ENCODE data around the gene KMT2D. TPM values are rescaled to one million over a fixed set of nuclear protein-coding genes. Genes with fewer than 3 reads are reported as not detected.
A peak's percentile ranks its signal among the peaks of the same experiment; 100 is the strongest.

Gene KMT2D, protein sequence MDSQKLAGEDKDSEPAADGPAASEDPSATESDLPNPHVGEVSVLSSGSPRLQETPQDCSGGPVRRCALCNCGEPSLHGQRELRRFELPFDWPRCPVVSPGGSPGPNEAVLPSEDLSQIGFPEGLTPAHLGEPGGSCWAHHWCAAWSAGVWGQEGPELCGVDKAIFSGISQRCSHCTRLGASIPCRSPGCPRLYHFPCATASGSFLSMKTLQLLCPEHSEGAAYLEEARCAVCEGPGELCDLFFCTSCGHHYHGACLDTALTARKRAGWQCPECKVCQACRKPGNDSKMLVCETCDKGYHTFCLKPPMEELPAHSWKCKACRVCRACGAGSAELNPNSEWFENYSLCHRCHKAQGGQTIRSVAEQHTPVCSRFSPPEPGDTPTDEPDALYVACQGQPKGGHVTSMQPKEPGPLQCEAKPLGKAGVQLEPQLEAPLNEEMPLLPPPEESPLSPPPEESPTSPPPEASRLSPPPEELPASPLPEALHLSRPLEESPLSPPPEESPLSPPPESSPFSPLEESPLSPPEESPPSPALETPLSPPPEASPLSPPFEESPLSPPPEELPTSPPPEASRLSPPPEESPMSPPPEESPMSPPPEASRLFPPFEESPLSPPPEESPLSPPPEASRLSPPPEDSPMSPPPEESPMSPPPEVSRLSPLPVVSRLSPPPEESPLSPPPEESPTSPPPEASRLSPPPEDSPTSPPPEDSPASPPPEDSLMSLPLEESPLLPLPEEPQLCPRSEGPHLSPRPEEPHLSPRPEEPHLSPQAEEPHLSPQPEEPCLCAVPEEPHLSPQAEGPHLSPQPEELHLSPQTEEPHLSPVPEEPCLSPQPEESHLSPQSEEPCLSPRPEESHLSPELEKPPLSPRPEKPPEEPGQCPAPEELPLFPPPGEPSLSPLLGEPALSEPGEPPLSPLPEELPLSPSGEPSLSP (N-terminal part only)
- 149 TPM for total RNA-seq
- polyA plus RNA-seq, result 1 to 10 TPM; 5.2 to 8.8 (median 6.5) TPM

GRCh38 chr12:49060237-49061156 is at the start of gene KMT2D:
Gene KMT2D (minus strand): TSS chr12:49060794. CDS start chr12:49055324, 5,470 bp downstream.
- DNase-seq (peak; percentile 78 to 97 (median 93)), ATAC-seq (ENCODE audit: low read depth in 2 of 2) (peak; percentile 65 to 68)
- Histone ChIP-seq H3K4me3 (ENCODE audit: low read depth, low read length) (peak within 1 kb of the TSS; percentile 82), H3K4me1 (ENCODE audit: control insufficient read depth, insufficient read depth, low read length, poor library complexity, severe bottlenecking) (peaks cover 46% of the 10 kb centered on the region), H3K27ac (ENCODE audit: insufficient read depth, low read length, poor library complexity, severe bottlenecking) (peak within 1 kb of the TSS; percentile 88), H3K9me3 (ENCODE audit: control insufficient read depth in 2 of 2, low read length in 2 of 2) (no peaks in the 10 kb centered on the region), H3K36me3 (ENCODE audit: control insufficient read depth, insufficient read depth, low read length) (peaks cover 4% of the 10 kb centered on the region), H3K27me3 (ENCODE audit: control insufficient read depth, insufficient read depth, low read length) (no peaks in the 10 kb centered on the region)
- Mint-ChIP-seq H3K4me3 (peak within 1 kb of the TSS; percentile 96 to 97 (median 96)), H3K27me3 (peaks cover 16% of the 10 kb centered on the region), H3K27ac (peak within 1 kb of the TSS; percentile 95 to 99 (median 98)), H3K9me3 (peaks cover 0 to 2% (median 0%) of the 10 kb centered on the region in 7 donors), H3K4me1 (peaks cover 25 to 55% (median 45%) of the 10 kb centered on the region in 4 donors), H3K36me3 (no peaks in the 10 kb centered on the region)

DNA sequence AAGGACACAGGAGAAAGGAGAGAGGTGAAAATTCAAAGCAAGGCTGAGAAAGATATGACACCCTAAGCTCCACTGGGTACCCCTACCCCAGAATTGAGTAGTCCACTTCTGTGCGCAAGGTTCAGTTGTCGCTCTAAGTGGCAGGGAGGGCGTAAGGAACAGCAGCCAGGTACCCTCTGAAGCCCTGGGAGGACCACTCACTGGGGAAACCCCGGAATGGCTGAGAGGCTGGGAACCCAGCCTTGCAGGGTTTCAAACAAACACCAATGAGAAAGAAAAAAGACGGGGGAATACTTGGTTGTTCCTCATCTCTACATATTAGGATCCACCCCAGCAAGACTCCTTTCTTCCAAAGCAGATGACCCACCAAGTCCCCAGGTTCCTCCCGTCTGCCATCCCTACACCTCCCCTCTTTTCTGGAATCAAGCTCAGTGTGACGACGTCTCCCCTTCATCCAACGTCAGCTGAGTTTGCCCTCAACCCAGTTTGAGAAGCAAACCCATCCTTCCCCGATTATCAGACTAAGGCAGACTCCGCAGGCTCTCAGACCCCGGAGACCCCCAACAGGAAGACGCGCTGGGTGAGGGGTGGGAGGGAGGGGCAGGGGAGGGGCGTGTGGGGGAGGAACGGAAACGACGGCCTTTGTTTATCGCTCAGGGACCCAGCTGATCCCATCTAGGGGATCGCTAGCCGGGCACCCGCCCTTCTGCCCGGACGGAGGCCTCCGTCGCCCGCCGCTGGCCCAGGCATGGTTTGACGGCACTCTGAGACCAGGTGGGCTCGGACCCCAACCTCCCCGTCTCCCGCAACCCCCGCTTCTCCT is 49.3 kb upstream of the KMT2D start:
- Histone ChIP-seq H3K4me3 (ENCODE audit: low read depth, low read length) (peak overlapping the region; percentile 84), H3K36me3 (ENCODE audit: control insufficient read depth, insufficient read depth, low read length) (peaks cover 27% of the 10 kb centered on the region), H3K27ac (ENCODE audit: insufficient read depth, low read length, poor library complexity, severe bottlenecking) (peak overlapping the region; percentile 93), H3K9me3 (ENCODE audit: control insufficient read depth in 2 of 2, low read length in 2 of 2) (no peaks in the 10 kb centered on the region), H3K27me3 (ENCODE audit: control insufficient read depth, insufficient read depth, low read length) (no peaks in the 10 kb centered on the region), H3K4me1 (ENCODE audit: control insufficient read depth, insufficient read depth, low read length, poor library complexity, severe bottlenecking) (peaks cover 30% of the 10 kb centered on the region)
- Mint-ChIP-seq H3K27me3 (no peaks in the 10 kb centered on the region), H3K36me3 (peaks cover 14% of the 10 kb centered on the region), H3K27ac (peak overlapping the region; percentile 99), H3K4me3 (peak overlapping the region; percentile 97 to 99 (median 98)), H3K9me3 (no peaks in the 10 kb centered on the region), H3K4me1 (peaks cover 5 to 53% (median 33%) of the 10 kb centered on the region in 4 donors)
- no peak for ATAC-seq (ENCODE audit: low read depth in 2 of 2)
- peak in 2 of 3 donors; percentile 21 to 56 for DNase-seq

DNA sequence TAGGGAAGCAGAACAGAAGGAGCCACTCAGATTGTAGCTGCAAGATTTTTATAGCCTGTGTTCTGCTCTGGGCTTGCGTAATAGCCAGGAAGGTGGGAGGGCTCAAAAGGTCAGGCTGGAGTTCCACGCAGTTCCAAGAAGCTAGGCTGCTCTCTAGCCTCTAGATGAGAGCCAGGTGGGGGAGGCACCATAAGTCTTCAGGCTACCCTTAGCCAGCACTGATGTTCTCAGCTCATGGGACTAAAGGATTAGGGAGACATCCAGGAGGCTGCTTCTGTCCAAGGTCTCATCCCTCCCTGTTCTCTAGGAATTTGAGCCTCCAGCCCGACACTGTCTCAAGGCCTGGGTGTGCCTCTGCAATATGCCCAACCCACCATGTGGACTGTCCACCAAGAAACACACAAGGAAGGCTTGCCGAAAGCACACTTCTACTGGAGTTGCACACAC is 48.4 kb upstream of the KMT2D start:
- peak overlapping the region; percentile 66 to 99 (median 99) for H3K27ac Mint-ChIP-seq
- H3K4me3 ChIP-seq (ENCODE audit: low read depth, low read length), result peak overlapping the region; percentile 84

GRCh38 chr12:49105504-49106084 is 45.0 kb upstream of the KMT2D start:
- Histone ChIP-seq H3K27ac (ENCODE audit: insufficient read depth, low read length, poor library complexity, severe bottlenecking) (no peak overlapping the region), H3K36me3 (ENCODE audit: control insufficient read depth, insufficient read depth, low read length) (peaks cover 68% of the 10 kb centered on the region), H3K4me1 (ENCODE audit: control insufficient read depth, insufficient read depth, low read length, poor library complexity, severe bottlenecking) (peaks cover 24% of the 10 kb centered on the region), H3K9me3 (ENCODE audit: control insufficient read depth in 2 of 2, low read length in 2 of 2) (no peaks in the 10 kb centered on the region), H3K4me3 (ENCODE audit: low read depth, low read length) (no peak overlapping the region), H3K27me3 (ENCODE audit: control insufficient read depth, insufficient read depth, low read length) (no peaks in the 10 kb centered on the region)
- no peak overlapping the region for H3K4me3 Mint-ChIP-seq
- ATAC-seq (ENCODE audit: low read depth in 2 of 2), result no peak
- H3K9me3 Mint-ChIP-seq, result no peaks in the 10 kb centered on the region
- H3K36me3 Mint-ChIP-seq, result peaks cover 36% of the 10 kb centered on the region
- H3K4me1 Mint-ChIP-seq, result peaks cover 0 to 51% (median 32%) of the 10 kb centered on the region in 4 donors
- H3K27ac Mint-ChIP-seq, result no peak overlapping the region
- H3K27me3 Mint-ChIP-seq, result no peaks in the 10 kb centered on the region
- DNase-seq, result no peak

More for the DNA sequence above, 48.4 kb upstream of the KMT2D start:
- peak overlapping the region; percentile 97 to 99 (median 98) for H3K4me3 Mint-ChIP-seq
- H3K4me1 ChIP-seq (ENCODE audit: control insufficient read depth, insufficient read depth, low read length, poor library complexity, severe bottlenecking), result peaks cover 30% of the 10 kb centered on the region
- no peaks in the 10 kb centered on the region for H3K9me3 ChIP-seq (ENCODE audit: control insufficient read depth in 2 of 2, low read length in 2 of 2)
- peaks cover 5 to 57% (median 36%) of the 10 kb centered on the region in 4 donors for H3K4me1 Mint-ChIP-seq
- DNase-seq, result no peak
- H3K36me3 Mint-ChIP-seq, result peaks cover 18% of the 10 kb centered on the region
- no peaks in the 10 kb centered on the region for H3K27me3 ChIP-seq (ENCODE audit: control insufficient read depth, insufficient read depth, low read length)
- ATAC-seq (ENCODE audit: low read depth in 2 of 2), result no peak
- H3K36me3 ChIP-seq (ENCODE audit: control insufficient read depth, insufficient read depth, low read length), result peaks cover 34% of the 10 kb centered on the region
- H3K27ac ChIP-seq (ENCODE audit: insufficient read depth, low read length, poor library complexity, severe bottlenecking), result peak overlapping the region; percentile 93
- H3K9me3 Mint-ChIP-seq, result no peaks in the 10 kb centered on the region
- H3K27me3 Mint-ChIP-seq, result no peaks in the 10 kb centered on the region

- H3K9me3 Mint-ChIP-seq, result no peaks in the 10 kb centered on the region
- no peak for DNase-seq
- H3K36me3 Mint-ChIP-seq, result peaks cover 41% of the 10 kb centered on the region
- Histone ChIP-seq H3K27ac (ENCODE audit: insufficient read depth, low read length, poor library complexity, severe bottlenecking) (no peak overlapping the region), H3K36me3 (ENCODE audit: control insufficient read depth, insufficient read depth, low read length) (peaks cover 75% of the 10 kb centered on the region), H3K4me1 (ENCODE audit: control insufficient read depth, insufficient read depth, low read length, poor library complexity, severe bottlenecking) (peaks cover 22% of the 10 kb centered on the region), H3K27me3 (ENCODE audit: control insufficient read depth, insufficient read depth, low read length) (no peaks in the 10 kb centered on the region), H3K9me3 (ENCODE audit: control insufficient read depth in 2 of 2, low read length in 2 of 2) (no peaks in the 10 kb centered on the region), H3K4me3 (ENCODE audit: low read depth, low read length) (no peak overlapping the region)
- no peaks in the 10 kb centered on the region for H3K27me3 Mint-ChIP-seq
- H3K27ac Mint-ChIP-seq, result no peak overlapping the region
- peaks cover 0 to 47% (median 29%) of the 10 kb centered on the region in 4 donors for H3K4me1 Mint-ChIP-seq
- H3K4me3 Mint-ChIP-seq, result no peak overlapping the region
- no peak for ATAC-seq (ENCODE audit: low read depth in 2 of 2)
Measured at GRCh38 chr12:49104822-49105221, 44.2 kb upstream of the KMT2D start.

DNA sequence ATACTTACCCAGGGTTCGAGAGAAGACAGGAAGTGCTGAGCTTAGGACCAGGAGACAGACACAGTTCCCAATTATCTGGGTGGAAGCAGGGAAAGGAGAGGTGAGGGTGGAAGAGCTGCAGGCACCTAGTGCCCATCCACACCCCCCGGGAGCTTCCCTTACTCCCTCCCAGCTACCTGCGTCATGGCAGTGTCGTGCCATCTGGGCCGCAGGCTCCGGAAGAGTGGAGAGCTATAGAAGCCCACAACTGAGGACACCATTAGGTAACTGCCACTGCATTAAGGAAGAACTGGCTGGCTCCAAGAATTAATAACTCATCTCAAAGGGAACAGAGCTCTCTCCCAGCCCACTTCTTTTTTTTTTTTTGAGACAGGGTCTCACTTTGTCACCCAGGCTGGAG is 39.8 kb upstream of the KMT2D start:
- no peak for DNase-seq
- ATAC-seq (ENCODE audit: low read depth in 2 of 2), result no peak
- Mint-ChIP-seq H3K4me1 (peaks cover 5 to 16% (median 11%) of the 10 kb centered on the region in 4 donors), H3K9me3 (no peaks in the 10 kb centered on the region), H3K27ac (no peak overlapping the region), H3K27me3 (peaks cover 13% of the 10 kb centered on the region), H3K36me3 (peaks cover 50% of the 10 kb centered on the region), H3K4me3 (no peak overlapping the region)
- Histone ChIP-seq H3K4me3 (ENCODE audit: low read depth, low read length) (no peak overlapping the region), H3K27ac (ENCODE audit: insufficient read depth, low read length, poor library complexity, severe bottlenecking) (no peak overlapping the region), H3K27me3 (ENCODE audit: control insufficient read depth, insufficient read depth, low read length) (no peaks in the 10 kb centered on the region), H3K4me1 (ENCODE audit: control insufficient read depth, insufficient read depth, low read length, poor library complexity, severe bottlenecking) (no peaks in the 10 kb centered on the region), H3K9me3 (ENCODE audit: control insufficient read depth in 2 of 2, low read length in 2 of 2) (no peaks in the 10 kb centered on the region), H3K36me3 (ENCODE audit: control insufficient read depth, insufficient read depth, low read length) (peaks cover 77% of the 10 kb centered on the region)

All from CD4-positive, CD25-positive, alpha-beta regulatory T cell (primary cell).